Measurements from ENCODE around the gene ARHGAP6. TPM values are rescaled to one million over a fixed set of nuclear protein-coding genes. Genes with fewer than 3 reads are reported as not detected.

The ARHGAP6 gene
- polyA plus RNA-seq, 1 experiment: 1.3 TPM

- POLR2A ChIA-PET: no interaction called here
- H3K27me3 ChIP-seq (ENCODE audit: control insufficient read depth, insufficient read depth, low read length): no peaks in the 10 kb centered on the region
- H3K36me3 ChIP-seq (ENCODE audit: control insufficient read depth, insufficient read depth, low read length): no peaks in the 10 kb centered on the region
- TF ChIP-seq, protein P1, sequence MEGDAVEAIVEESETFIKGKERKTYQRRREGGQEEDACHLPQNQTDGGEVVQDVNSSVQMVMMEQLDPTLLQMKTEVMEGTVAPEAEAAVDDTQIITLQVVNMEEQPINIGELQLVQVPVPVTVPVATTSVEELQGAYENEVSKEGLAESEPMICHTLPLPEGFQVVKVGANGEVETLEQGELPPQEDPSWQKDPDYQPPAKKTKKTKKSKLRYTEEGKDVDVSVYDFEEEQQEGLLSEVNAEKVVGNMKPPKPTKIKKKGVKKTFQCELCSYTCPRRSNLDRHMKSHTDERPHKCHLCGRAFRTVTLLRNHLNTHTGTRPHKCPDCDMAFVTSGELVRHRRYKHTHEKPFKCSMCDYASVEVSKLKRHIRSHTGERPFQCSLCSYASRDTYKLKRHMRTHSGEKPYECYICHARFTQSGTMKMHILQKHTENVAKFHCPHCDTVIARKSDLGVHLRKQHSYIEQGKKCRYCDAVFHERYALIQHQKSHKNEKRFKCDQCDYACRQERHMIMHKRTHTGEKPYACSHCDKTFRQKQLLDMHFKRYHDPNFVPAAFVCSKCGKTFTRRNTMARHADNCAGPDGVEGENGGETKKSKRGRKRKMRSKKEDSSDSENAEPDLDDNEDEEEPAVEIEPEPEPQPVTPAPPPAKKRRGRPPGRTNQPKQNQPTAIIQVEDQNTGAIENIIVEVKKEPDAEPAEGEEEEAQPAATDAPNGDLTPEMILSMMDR (IDR thresholded peaks at IDR 0.05; ENCODE audit: insufficient read depth, low read depth, low read length): no peak
- no peak overlapping the region for H3K4me3 ChIP-seq (ENCODE audit: low read depth, low read length)
- CTCF ChIA-PET: no interaction called here
- DNase-seq (ENCODE audit: low read depth): no peak
These were observed 24.2 kb downstream of the ARHGAP6 start for GRCh38 chrX:11641349-11642065.

GRCh38 chrX:11640089-11640488, 25.6 kb downstream of the ARHGAP6 start:
- ChIA-PET POLR2A (no interaction called here), CTCF (no interaction called here)
- Histone ChIP-seq H3K4me3 (ENCODE audit: low read depth, low read length) (no peak overlapping the region), H3K27me3 (ENCODE audit: control insufficient read depth, insufficient read depth, low read length) (no peaks in the 10 kb centered on the region), H3K36me3 (ENCODE audit: control insufficient read depth, insufficient read depth, low read length) (no peaks in the 10 kb centered on the region)
- DNase-seq (ENCODE audit: low read depth): no peak
- TF ChIP-seq, protein P1 (IDR thresholded peaks at IDR 0.05; ENCODE audit: insufficient read depth, low read depth, low read length): no peak

GRCh38 chrX:11632732-11633131, 33.0 kb downstream of the ARHGAP6 start:
- Histone ChIP-seq H3K27me3 (ENCODE audit: control insufficient read depth, insufficient read depth, low read length) (no peaks in the 10 kb centered on the region), H3K36me3 (ENCODE audit: control insufficient read depth, insufficient read depth, low read length) (no peaks in the 10 kb centered on the region), H3K4me3 (ENCODE audit: low read depth, low read length) (no peak overlapping the region)
- DNase-seq (ENCODE audit: low read depth): no peak
- CTCF ChIA-PET: no interaction called here
- POLR2A ChIA-PET: no interaction called here
- TF ChIP-seq, protein P1 (IDR thresholded peaks at IDR 0.05; ENCODE audit: insufficient read depth, low read depth, low read length): no peak

DNA sequence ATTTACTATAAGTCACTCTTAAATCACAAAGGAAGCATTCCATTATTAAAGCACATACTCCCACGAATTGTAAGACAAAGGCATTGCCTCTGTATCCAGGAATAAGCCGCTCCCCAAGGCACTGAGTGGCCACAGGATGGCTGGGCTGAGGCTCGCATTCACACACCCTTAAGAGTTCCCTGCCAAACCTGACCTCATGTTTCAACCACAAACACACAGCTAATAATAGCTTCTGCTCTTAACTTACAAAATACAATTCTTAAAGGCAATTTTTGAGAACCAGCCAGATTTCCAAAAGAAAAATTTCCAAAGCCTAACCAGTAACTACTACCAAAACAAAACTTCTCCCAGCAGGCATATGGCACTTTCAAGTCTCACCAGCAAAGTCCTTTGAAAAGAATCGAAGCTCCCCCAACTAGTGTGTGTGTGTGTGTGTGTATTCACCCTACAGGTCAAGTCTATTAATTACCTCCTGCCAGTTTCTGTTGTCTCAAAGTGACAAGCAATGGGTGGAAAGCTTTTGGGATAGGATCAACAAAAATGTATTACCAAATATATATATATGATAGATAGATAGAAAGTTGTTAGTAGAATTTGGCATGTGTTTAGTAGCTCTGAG, 36.0 kb downstream of the ARHGAP6 start:
- TF ChIP-seq, protein P1 (IDR thresholded peaks at IDR 0.05; ENCODE audit: insufficient read depth, low read depth, low read length): no peak
- ChIA-PET CTCF (interaction anchor here (1.2 kb wide), 1 partner anchor 8 kb away, joined by 4 read pairs; no protein-coding TSS in a partner anchor), POLR2A (no interaction called here)
- no peak overlapping the region for H3K4me3 ChIP-seq (ENCODE audit: low read depth, low read length)
- H3K36me3 ChIP-seq (ENCODE audit: control insufficient read depth, insufficient read depth, low read length): no peaks in the 10 kb centered on the region
- no peaks in the 10 kb centered on the region for H3K27me3 ChIP-seq (ENCODE audit: control insufficient read depth, insufficient read depth, low read length)
- peak; percentile 8 for DNase-seq (ENCODE audit: low read depth)

DNA sequence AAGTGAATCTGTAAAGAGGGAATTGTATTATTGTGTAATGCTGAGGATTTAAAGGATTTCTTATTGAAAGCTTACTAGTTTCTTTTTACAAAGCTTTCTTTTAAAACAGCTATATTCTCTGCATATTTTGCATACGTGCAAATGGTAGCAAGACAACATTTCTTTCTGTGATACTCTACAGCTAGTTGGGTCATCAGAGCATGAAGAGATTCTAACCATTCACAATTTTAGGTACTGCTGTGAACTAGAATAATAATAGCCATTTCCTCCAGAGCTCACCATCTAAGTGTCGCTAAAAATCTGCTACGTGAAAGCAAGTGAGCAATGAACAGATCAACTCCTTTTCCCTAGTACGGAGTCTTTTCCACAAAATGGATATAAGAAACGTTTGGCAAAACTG, 37.3 kb downstream of the ARHGAP6 start:
- ChIA-PET CTCF (no interaction called here), POLR2A (no interaction called here)
- H3K27me3 ChIP-seq (ENCODE audit: control insufficient read depth, insufficient read depth, low read length): no peaks in the 10 kb centered on the region
- DNase-seq (ENCODE audit: low read depth): no peak
- TF ChIP-seq, protein P1 (IDR thresholded peaks at IDR 0.05; ENCODE audit: insufficient read depth, low read depth, low read length): no peak
- no peaks in the 10 kb centered on the region for H3K36me3 ChIP-seq (ENCODE audit: control insufficient read depth, insufficient read depth, low read length)
- no peak overlapping the region for H3K4me3 ChIP-seq (ENCODE audit: low read depth, low read length)

Measured in BJ (cell line).